PC-9 (cell line): ENCODE results near the gene MAU2.

Experiments used
- CTCF ChIP-seq: fragments of 200-600 bp; sonication (generic); conservative IDR thresholded peaks from 2 replicates; pipeline ENCODE4 v1.6.1; 2017; ENCODE audit warnings: mixed run types, antibody characterized with exemption, mild to moderate bottlenecking, moderate library complexity
- EZH2 ChIP-seq: fragments of 200-600 bp; sonication (generic); IDR thresholded peaks from 2 replicates; pipeline ENCODE4 v1.8.0; 2017; ENCODE audit warnings: antibody characterized with exemption, low read depth

- peak; percentile 45; the same call in 1 of the 2 replicates for TF ChIP-seq CTCF
- no peak for TF ChIP-seq EZH2
Measured at GRCh38 chr19:19385896-19386869, 65.6 kb downstream of the MAU2 start.
